Liver (tissue), 9 donors: ENCODE measurements around the gene SLC27A5. TPM values are rescaled to one million over a fixed set of nuclear protein-coding genes. Genes with fewer than 3 reads are reported as not detected.
A peak's percentile ranks its signal among the peaks of the same experiment; 100 is the strongest.

Source experiments
- DNase-seq: peaks from one replicate; pipeline ENCODE4 v3.0.0-alpha.2; 2017; ENCODE audit warnings: low spot score
- H3K27ac ChIP-seq, 2 donors: one replicate each; pipeline ENCODE4 v1.7.0; 2013; ENCODE audit warnings: inconsistent platforms in 2 of 2, low read length in 2 of 2, control low read depth in 1 of 2, low read depth in 1 of 2, mild to moderate bottlenecking in 1 of 2
- H3K27me3 ChIP-seq, 4 donors: one replicate each; pipeline versions ENCODE4 v1.6.1 to v1.7.0; 2013; ENCODE audit warnings: low read length in 3 of 4, inconsistent platforms in 1 of 4, mild to moderate bottlenecking in 1 of 4, moderate library complexity in 1 of 4; ENCODE audit not compliant: control insufficient read depth in 4 of 4, insufficient read depth in 4 of 4
- H3K36me3 ChIP-seq, 4 donors: one replicate each; pipeline versions ENCODE4 v1.6.1 to v1.7.0; 2013; ENCODE audit warnings: low read length in 3 of 4, mild to moderate bottlenecking in 3 of 4, low read depth in 1 of 4, moderate library complexity in 1 of 4; ENCODE audit not compliant: control insufficient read depth in 4 of 4, insufficient read depth in 3 of 4
- H3K4me1 ChIP-seq, 4 donors: one replicate each; pipeline versions ENCODE4 v1.6.1 to v1.7.0; 2013; ENCODE audit warnings: low read length in 3 of 4, mild to moderate bottlenecking in 3 of 4, moderate library complexity in 1 of 4; ENCODE audit not compliant: control insufficient read depth in 4 of 4, insufficient read depth in 4 of 4
- H3K4me3 ChIP-seq, 3 donors: one replicate each; pipeline versions ENCODE4 v1.6.1 to v1.7.0; 2013; ENCODE audit warnings: low read length in 3 of 3, control low read depth in 1 of 3, low read depth in 1 of 3, mild to moderate bottlenecking in 1 of 3
- H3K9ac ChIP-seq, 2 donors: one replicate each; pipeline ENCODE4 v1.7.0; 2013; ENCODE audit warnings: low read length in 2 of 2, mild to moderate bottlenecking in 2 of 2, moderate library complexity in 2 of 2, control low read depth in 1 of 2, low read depth in 1 of 2
- H3K9me3 ChIP-seq, 4 donors: one replicate each; pipeline versions ENCODE4 v1.6.1 to v1.7.0; 2013; ENCODE audit warnings: low read length in 3 of 4; ENCODE audit not compliant: control insufficient read depth in 4 of 4
- EGR1 ChIP-seq, 2 donors: IDR thresholded peaks; 2 replicates each; pipeline ENCODE4 v1.6.1; 2016 to 2018; ENCODE audit warnings: antibody characterized with exemption in 2 of 2, low read depth in 2 of 2
- FOXA1 ChIP-seq: IDR thresholded peaks from 2 replicates; pipeline ENCODE4 v1.6.1; 2016; ENCODE audit warnings: antibody characterized with exemption
- FOXA2 ChIP-seq: IDR thresholded peaks from 2 replicates; pipeline ENCODE4 v1.6.1; 2016; ENCODE audit warnings: antibody characterized with exemption
- GABPA ChIP-seq, 2 donors: IDR thresholded peaks in 1 of 2; conservative IDR thresholded peaks in 1 of 2; 2 replicates each; pipeline ENCODE4 v1.6.1; 2016; ENCODE audit warnings: antibody characterized with exemption in 2 of 2, mild to moderate bottlenecking in 1 of 2, moderate library complexity in 1 of 2
- HNF4A ChIP-seq, 2 donors: conservative IDR thresholded peaks; 2 replicates each; pipeline ENCODE4 v1.6.1; 2016; ENCODE audit warnings: antibody characterized with exemption in 2 of 2, mild to moderate bottlenecking in 2 of 2
- HNF4G ChIP-seq: IDR thresholded peaks from 2 replicates; pipeline ENCODE4 v1.6.1; 2016; ENCODE audit warnings: antibody characterized with exemption
- JUND ChIP-seq, 2 donors: IDR thresholded peaks; 2 replicates each; pipeline ENCODE4 v1.6.1; 2016; ENCODE audit warnings: antibody characterized with exemption in 2 of 2
- NR2F2 ChIP-seq: IDR thresholded peaks from 2 replicates; pipeline ENCODE4 v1.6.1; 2016; ENCODE audit warnings: antibody characterized with exemption
- RAD21 ChIP-seq, 2 donors: IDR thresholded peaks; 2 replicates each; pipeline ENCODE4 v1.6.1; 2016; ENCODE audit warnings: antibody characterized with exemption in 2 of 2, mild to moderate bottlenecking in 2 of 2
- RXRA ChIP-seq, 2 donors: IDR thresholded peaks; 2 replicates each; pipeline ENCODE4 v1.6.1; 2017 to 2018; ENCODE audit warnings: antibody characterized with exemption in 2 of 2, mild to moderate bottlenecking in 1 of 2
- SP1 ChIP-seq: IDR thresholded peaks from 2 replicates; pipeline ENCODE4 v1.6.1; 2018; ENCODE audit warnings: antibody characterized with exemption, mild to moderate bottlenecking
- TAF1 ChIP-seq: conservative IDR thresholded peaks from 2 replicates; pipeline ENCODE4 v1.6.1; 2016; ENCODE audit warnings: antibody characterized with exemption, mild to moderate bottlenecking
- YY1 ChIP-seq: IDR thresholded peaks from 2 replicates; pipeline ENCODE4 v1.6.1; 2016; ENCODE audit warnings: antibody characterized with exemption, mild to moderate bottlenecking
- WGBS: extraction: QIAGEN DNeasy Blood & Tissue Kit; methylation state at CpG from one replicate; pipeline ENCODE4 v1.1.7; 2013; 5-methylcytosine and 5-hydroxymethylcytosine counted together
- polyA plus RNA-seq, 2 donors: library from polyadenylated mRNA; stranded (reverse) in 1 of 2; unstranded in 1 of 2; fragments of 200-250 nt in 1 of 2; fragments of >200 nt in 1 of 2; fragmentation: Nextera tagmentation in 1 of 2; extraction: Ambion mirVana in 1 of 2; gene quantifications; one replicate each; pipeline versions ENCODE4 v1.2.1 to v1.2.3, GENCODE V29; 2013 to 2015
- total RNA-seq, 2 donors: library from RNA; depleted of rRNA; stranded (reverse); fragments of >200 nt; gene quantifications; one replicate each; pipeline ENCODE4 v1.2.3, GENCODE V29; 2014
- TF ChIP-seq, protein P1 (sequence below): fragments of 150-350 bp; IDR thresholded peaks from 2 replicates; pipeline ENCODE4 v1.5.1; 2017; ENCODE audit warnings: improper control_type of control experiment, low read depth, low read length; ENCODE audit not compliant: missing input control
- TF ChIP-seq, protein P2 (sequence below): IDR thresholded peaks from 2 replicates; pipeline ENCODE4 v1.6.1; 2016; ENCODE audit warnings: antibody characterized with exemption, mild to moderate bottlenecking
- TF ChIP-seq, protein P3 (sequence below): IDR thresholded peaks from 2 replicates; pipeline ENCODE4 v1.6.1; 2016; ENCODE audit warnings: antibody characterized with exemption
- TF ChIP-seq, protein P4 (sequence below): IDR thresholded peaks from 2 replicates; pipeline ENCODE4 v1.6.1; 2016; ENCODE audit warnings: antibody characterized with exemption
- donor health status: healthy.
- donor health status: healthy.
- donor health status: healthy.
- donor health status: healthy.
- donor health status: healthy.

The SLC27A5 gene
- total and polyA plus RNA-seq, 4 donors: 31.9 to 395 (median 321) TPM

GRCh38 chr19:58560921-58561320 is 49.1 kb upstream of the SLC27A5 start:
- DNase-seq: no peak
- Histone ChIP-seq H3K27ac (no peak overlapping the region), H3K4me3 (no peak overlapping the region), H3K9me3 (no peaks in the 10 kb centered on the region), H3K27me3 (no peaks in the 10 kb centered on the region), H3K4me1 (peaks cover 24 to 54% (median 48%) of the 10 kb centered on the region in 4 donors), H3K36me3 (peaks cover 0 to 7% (median 2%) of the 10 kb centered on the region in 4 donors), H3K9ac (no peak overlapping the region)
- TF ChIP-seq SP1: no peak
- no peak for TF ChIP-seq EGR1 (IDR thresholded peaks at IDR 0.05; ENCODE audit: low read depth in 2 of 2)
- TF ChIP-seq FOXA2: no peak
- TF ChIP-seq JUND (IDR thresholded peaks at IDR 0.05): no peak
- TF ChIP-seq, protein P1, sequence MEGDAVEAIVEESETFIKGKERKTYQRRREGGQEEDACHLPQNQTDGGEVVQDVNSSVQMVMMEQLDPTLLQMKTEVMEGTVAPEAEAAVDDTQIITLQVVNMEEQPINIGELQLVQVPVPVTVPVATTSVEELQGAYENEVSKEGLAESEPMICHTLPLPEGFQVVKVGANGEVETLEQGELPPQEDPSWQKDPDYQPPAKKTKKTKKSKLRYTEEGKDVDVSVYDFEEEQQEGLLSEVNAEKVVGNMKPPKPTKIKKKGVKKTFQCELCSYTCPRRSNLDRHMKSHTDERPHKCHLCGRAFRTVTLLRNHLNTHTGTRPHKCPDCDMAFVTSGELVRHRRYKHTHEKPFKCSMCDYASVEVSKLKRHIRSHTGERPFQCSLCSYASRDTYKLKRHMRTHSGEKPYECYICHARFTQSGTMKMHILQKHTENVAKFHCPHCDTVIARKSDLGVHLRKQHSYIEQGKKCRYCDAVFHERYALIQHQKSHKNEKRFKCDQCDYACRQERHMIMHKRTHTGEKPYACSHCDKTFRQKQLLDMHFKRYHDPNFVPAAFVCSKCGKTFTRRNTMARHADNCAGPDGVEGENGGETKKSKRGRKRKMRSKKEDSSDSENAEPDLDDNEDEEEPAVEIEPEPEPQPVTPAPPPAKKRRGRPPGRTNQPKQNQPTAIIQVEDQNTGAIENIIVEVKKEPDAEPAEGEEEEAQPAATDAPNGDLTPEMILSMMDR: no peak

DNA sequence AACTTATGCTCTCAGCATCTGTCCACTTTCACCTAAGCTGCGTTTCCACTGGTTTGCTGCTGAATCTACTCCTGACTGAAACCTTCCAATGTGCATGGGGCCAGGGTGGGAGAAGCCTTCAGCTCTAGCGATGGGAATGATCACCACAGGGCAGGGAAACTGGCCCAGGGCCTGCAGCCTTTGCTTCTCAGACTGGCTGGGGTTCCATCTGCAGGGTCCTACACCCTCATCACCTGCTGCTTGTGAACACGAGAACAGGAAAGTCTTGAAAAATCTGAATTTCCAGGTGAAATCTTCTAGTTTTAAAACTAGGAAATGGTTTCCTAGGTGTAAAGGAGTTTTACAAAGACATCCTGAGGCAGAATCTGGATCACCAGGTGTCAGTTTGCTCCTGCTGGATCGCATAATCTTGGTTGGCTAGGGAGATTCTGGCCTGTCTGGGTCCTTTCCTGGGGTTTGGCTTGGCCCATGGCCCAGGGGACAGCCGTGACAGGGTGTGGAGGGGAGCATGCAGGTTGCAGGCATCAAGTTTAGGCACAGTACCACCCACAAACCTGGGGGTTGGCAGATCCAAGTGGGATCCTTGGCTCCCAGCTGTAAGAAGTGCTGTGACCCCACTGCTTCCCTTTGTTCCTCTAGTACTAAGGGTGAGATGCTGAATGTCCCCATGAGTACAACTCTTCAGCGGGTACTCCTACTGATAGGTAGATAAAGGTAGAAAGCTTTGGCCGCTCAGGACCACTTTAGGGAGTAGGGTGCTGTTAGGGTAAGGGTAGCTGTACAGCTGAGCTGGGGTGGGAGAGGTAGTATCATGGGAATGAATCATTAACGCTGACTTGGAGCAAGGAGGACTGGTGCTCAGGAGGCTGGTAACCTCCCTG is 48.5 kb upstream of the SLC27A5 start:
- DNase-seq: no peak
- Histone ChIP-seq H3K27ac (peak overlapping the region; percentile 87 to 100), H3K36me3 (peaks cover 0 to 7% (median 3%) of the 10 kb centered on the region in 4 donors), H3K27me3 (no peaks in the 10 kb centered on the region), H3K4me1 (peaks cover 27 to 60% (median 52%) of the 10 kb centered on the region in 4 donors), H3K9ac (no peak overlapping the region), H3K4me3 (peak overlapping the region; percentile 54 to 78 (median 78)), H3K9me3 (no peaks in the 10 kb centered on the region)
- no peak for TF ChIP-seq JUND (IDR thresholded peaks at IDR 0.05)
- WGBS: 81% methylated on average over 8 of the region's 8 CpGs

- peaks cover 27 to 63% (median 54%) of the 10 kb centered on the region in 4 donors for H3K4me1 ChIP-seq
- 1% methylated on average over 33 of the region's 33 CpGs for WGBS
- TF ChIP-seq JUND (IDR thresholded peaks at IDR 0.05) (no peak), FOXA1 (no peak), NR2F2 (peak; percentile 69), RXRA (IDR thresholded peaks at IDR 0.05) (peak; percentile 7 to 35), SP1 (peak; percentile 61), HNF4A (conservative IDR thresholded peaks at IDR 0.05) (no peak), HNF4G (no peak), EGR1 (IDR thresholded peaks at IDR 0.05; ENCODE audit: low read depth in 2 of 2) (peak; percentile 55 to 66), GABPA (IDR thresholded peaks at IDR 0.05 in 1 of 2, conservative IDR thresholded peaks at IDR 0.05 in 1 of 2) (peak; percentile 86 to 94), FOXA2 (no peak), YY1 (peak; percentile 98), TAF1 (no peak), RAD21 (IDR thresholded peaks at IDR 0.05) (no peak)
- TF ChIP-seq, protein P1: no peak
- TF ChIP-seq, protein P2, sequence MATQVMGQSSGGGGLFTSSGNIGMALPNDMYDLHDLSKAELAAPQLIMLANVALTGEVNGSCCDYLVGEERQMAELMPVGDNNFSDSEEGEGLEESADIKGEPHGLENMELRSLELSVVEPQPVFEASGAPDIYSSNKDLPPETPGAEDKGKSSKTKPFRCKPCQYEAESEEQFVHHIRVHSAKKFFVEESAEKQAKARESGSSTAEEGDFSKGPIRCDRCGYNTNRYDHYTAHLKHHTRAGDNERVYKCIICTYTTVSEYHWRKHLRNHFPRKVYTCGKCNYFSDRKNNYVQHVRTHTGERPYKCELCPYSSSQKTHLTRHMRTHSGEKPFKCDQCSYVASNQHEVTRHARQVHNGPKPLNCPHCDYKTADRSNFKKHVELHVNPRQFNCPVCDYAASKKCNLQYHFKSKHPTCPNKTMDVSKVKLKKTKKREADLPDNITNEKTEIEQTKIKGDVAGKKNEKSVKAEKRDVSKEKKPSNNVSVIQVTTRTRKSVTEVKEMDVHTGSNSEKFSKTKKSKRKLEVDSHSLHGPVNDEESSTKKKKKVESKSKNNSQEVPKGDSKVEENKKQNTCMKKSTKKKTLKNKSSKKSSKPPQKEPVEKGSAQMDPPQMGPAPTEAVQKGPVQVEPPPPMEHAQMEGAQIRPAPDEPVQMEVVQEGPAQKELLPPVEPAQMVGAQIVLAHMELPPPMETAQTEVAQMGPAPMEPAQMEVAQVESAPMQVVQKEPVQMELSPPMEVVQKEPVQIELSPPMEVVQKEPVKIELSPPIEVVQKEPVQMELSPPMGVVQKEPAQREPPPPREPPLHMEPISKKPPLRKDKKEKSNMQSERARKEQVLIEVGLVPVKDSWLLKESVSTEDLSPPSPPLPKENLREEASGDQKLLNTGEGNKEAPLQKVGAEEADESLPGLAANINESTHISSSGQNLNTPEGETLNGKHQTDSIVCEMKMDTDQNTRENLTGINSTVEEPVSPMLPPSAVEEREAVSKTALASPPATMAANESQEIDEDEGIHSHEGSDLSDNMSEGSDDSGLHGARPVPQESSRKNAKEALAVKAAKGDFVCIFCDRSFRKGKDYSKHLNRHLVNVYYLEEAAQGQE: peak; percentile 61
- TF ChIP-seq, protein P3, sequence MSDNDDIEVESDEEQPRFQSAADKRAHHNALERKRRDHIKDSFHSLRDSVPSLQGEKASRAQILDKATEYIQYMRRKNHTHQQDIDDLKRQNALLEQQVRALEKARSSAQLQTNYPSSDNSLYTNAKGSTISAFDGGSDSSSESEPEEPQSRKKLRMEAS: peak; percentile 89
- TF ChIP-seq, protein P4, sequence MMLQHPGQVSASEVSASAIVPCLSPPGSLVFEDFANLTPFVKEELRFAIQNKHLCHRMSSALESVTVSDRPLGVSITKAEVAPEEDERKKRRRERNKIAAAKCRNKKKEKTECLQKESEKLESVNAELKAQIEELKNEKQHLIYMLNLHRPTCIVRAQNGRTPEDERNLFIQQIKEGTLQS: no peak
These were observed 47.6 kb upstream of the SLC27A5 start for GRCh38 chr19:58559275-58560006.

More at GRCh38 chr19:58559275-58560006, 47.6 kb upstream of the SLC27A5 start:
- H3K9ac ChIP-seq: peak overlapping the region; percentile 71 to 90
- H3K9me3 ChIP-seq: no peaks in the 10 kb centered on the region
- H3K4me3 ChIP-seq: peak overlapping the region; percentile 54 to 78 (median 78)
- peak overlapping the region; percentile 87 to 100 for H3K27ac ChIP-seq
- H3K27me3 ChIP-seq: no peaks in the 10 kb centered on the region
- H3K36me3 ChIP-seq: peaks cover 0 to 7% (median 3%) of the 10 kb centered on the region in 4 donors
- DNase-seq: peak; percentile 87
